HG02885 (cell line): ENCODE data around the gene KLF9.

ENCODE experiments used
- ATAC-seq: cut with Tn5 transposase; IDR thresholded peaks from one replicate; pipeline ENCODE4 v1.9.1; 2021; ENCODE audit warnings: mild to moderate bottlenecking; ENCODE audit not compliant: unreplicated experiment, poor library complexity

Gene KLF9

GRCh38 chr9:70413799-70414775 is at the start of gene KLF9:
Gene KLF9, minus strand, starts transcription at chr9:70414657. Its CDS starts 1,294 bp downstream, at chr9:70413363.
- ATAC-seq, result peak; percentile 65

GRCh38 chr9:70463877-70464276 is 49.4 kb upstream of the KLF9 start:
- ATAC-seq, result no peak

GRCh38 chr9:70462300-70462699 is 47.8 kb upstream of the KLF9 start:
- no peak for ATAC-seq

GRCh38 chr9:70457235-70457634 is 42.8 kb upstream of the KLF9 start:
- ATAC-seq, result no peak

GRCh38 chr9:70455993-70456704 is 41.7 kb upstream of the KLF9 start:
- ATAC-seq, result no peak

GRCh38 chr9:70452365-70452764 is 37.9 kb upstream of the KLF9 start:
- ATAC-seq, result no peak

- no peak for ATAC-seq
Observed at GRCh38 chr9:70451765-70452164, 37.3 kb upstream of the KLF9 start.

GRCh38 chr9:70450738-70451137 is 36.3 kb upstream of the KLF9 start:
- no peak for ATAC-seq

- no peak for ATAC-seq
Observed at GRCh38 chr9:70449461-70449860, 35.0 kb upstream of the KLF9 start.

GRCh38 chr9:70448919-70449318 is 34.5 kb upstream of the KLF9 start:
- no peak for ATAC-seq

- ATAC-seq, result no peak
Observed at GRCh38 chr9:70444904-70445303, 30.4 kb upstream of the KLF9 start.

GRCh38 chr9:70442328-70442848 is 27.9 kb upstream of the KLF9 start:
- no peak for ATAC-seq

- no peak for ATAC-seq
Observed at GRCh38 chr9:70441622-70442021, 27.2 kb upstream of the KLF9 start.

- no peak for ATAC-seq
Observed at GRCh38 chr9:70439991-70440706, 25.7 kb upstream of the KLF9 start.

GRCh38 chr9:70438341-70438928 is 24.0 kb upstream of the KLF9 start:
- ATAC-seq, result no peak

GRCh38 chr9:70435948-70436347 is 21.5 kb upstream of the KLF9 start:
- no peak for ATAC-seq

- ATAC-seq, result no peak
Observed at GRCh38 chr9:70429899-70430298, 15.4 kb upstream of the KLF9 start.

GRCh38 chr9:70428781-70429180 is 14.3 kb upstream of the KLF9 start:
- no peak for ATAC-seq

GRCh38 chr9:70427161-70427945 is 12.9 kb upstream of the KLF9 start:
- ATAC-seq, result no peak
